GM19240 (cell line): ENCODE measurements around the gene TMIGD3.
"Not testable (repeated sequence)": the region's sequence is repeated elsewhere in the genome, so short reads cannot be mapped to it uniquely, and the experiment has no call there.

Experiments used
- DNase-seq: peaks from one replicate; pipeline ENCODE4 v3.0.0; 2011; ENCODE audit warnings: low spot score; ENCODE audit not compliant: insufficient read length

The TMIGD3 gene

GRCh38 chr1:111503585-111504060, at the start of gene TMIGD3, which contains the start of gene ADORA3:
Gene TMIGD3, minus strand, starts transcription at chr1:111503633. Its CDS starts 279 bp downstream, at chr1:111503354.
Gene ADORA3, minus strand, starts transcription at chr1:111503633. Its CDS starts 279 bp downstream, at chr1:111503354.
- no peak for DNase-seq

- DNase-seq, result no peak
Observed at GRCh38 chr1:111553196-111553595, 49.8 kb upstream of the TMIGD3 start.

- DNase-seq, result no peak
Observed at GRCh38 chr1:111552587-111552986, 49.2 kb upstream of the TMIGD3 start.

- DNase-seq, result no peak
Observed at GRCh38 chr1:111551623-111552411, 48.4 kb upstream of the TMIGD3 start.

GRCh38 chr1:111547786-111548185, 44.4 kb upstream of the TMIGD3 start:
- not testable (repeated sequence) for DNase-seq

GRCh38 chr1:111542187-111542586, 38.8 kb upstream of the TMIGD3 start:
- no peak for DNase-seq

GRCh38 chr1:111541721-111542120, 38.3 kb upstream of the TMIGD3 start:
- no peak for DNase-seq

GRCh38 chr1:111540928-111541327, 37.5 kb upstream of the TMIGD3 start:
- DNase-seq, result no peak

- DNase-seq, result no peak
Observed at GRCh38 chr1:111538343-111539025, 35.1 kb upstream of the TMIGD3 start.

- DNase-seq, result no peak
Observed at GRCh38 chr1:111535256-111536191, 32.1 kb upstream of the TMIGD3 start.

- DNase-seq, result no peak
Observed at GRCh38 chr1:111520053-111520452, 16.6 kb upstream of the TMIGD3 start.

GRCh38 chr1:111517469-111518225, 14.2 kb upstream of the TMIGD3 start:
- DNase-seq, result no peak

GRCh38 chr1:111516005-111516535, 12.6 kb upstream of the TMIGD3 start:
- DNase-seq, result no peak

GRCh38 chr1:111515291-111516004, 12.0 kb upstream of the TMIGD3 start:
- DNase-seq, result no peak

GRCh38 chr1:111513410-111514020, 10.1 kb upstream of the TMIGD3 start:
- DNase-seq, result no peak

- DNase-seq, result no peak
Observed at GRCh38 chr1:111512931-111513330, 9.5 kb upstream of the TMIGD3 start.

GRCh38 chr1:111512132-111512889, 8.9 kb upstream of the TMIGD3 start:
- DNase-seq, result no peak

- no peak for DNase-seq
Observed at GRCh38 chr1:111511370-111511769, 7.9 kb upstream of the TMIGD3 start.

- no peak for DNase-seq
Observed at GRCh38 chr1:111509997-111510375, 6.6 kb upstream of the TMIGD3 start.
